Hepatocyte (in vitro differentiated cells): ENCODE measurements around the gene SIGLEC11.

Experiments used
- CTCF ChIP-seq: fragments of 200-600 bp; sonication (generic); IDR thresholded peaks from 2 replicates; pipeline ENCODE4 v1.5.1; 2016; ENCODE audit warnings: antibody characterized with exemption, mild to moderate bottlenecking; ENCODE audit not compliant: poor library complexity
- EZH2 ChIP-seq: fragments of 200-600 bp; sonication (generic); IDR thresholded peaks from 2 replicates; pipeline ENCODE4 v1.6.1; 2016; ENCODE audit warnings: antibody characterized with exemption, mild to moderate bottlenecking, borderline replicate concordance
- EZH2phosphoT487 ChIP-seq: fragments of 200-600 bp; sonication (generic); IDR thresholded peaks from one replicate; pipeline ENCODE4 v1.6.1; 2018; ENCODE audit warnings: antibody characterized with exemption, mild to moderate bottlenecking, low read depth, moderate library complexity; ENCODE audit not compliant: unreplicated experiment, severe bottlenecking

GRCh38 chr19:49981603-49982593 is 20.9 kb upstream of the SIGLEC11 start:
- no peak for TF ChIP-seq EZH2phosphoT487
- TF ChIP-seq CTCF = no peak
- TF ChIP-seq EZH2 = no peak
